K562 (cell line): ENCODE measurements around the gene POSTN. TPM values are rescaled to one million over a fixed set of nuclear protein-coding genes. Genes with fewer than 3 reads are reported as not detected.

Source experiments
- ATAC-seq: fragments of 200-7000 bp; cut with Tn5 transposase; 3 replicates; pipeline ENCODE4 v1.9.1; 2020; ENCODE audit warnings: moderate library complexity
- BruUV-seq: library from RNA; stranded (reverse); fragments of 400-500 nt; replicated peaks from 2 replicates; lab custom pipeline; 2021; lab: Mats Ljungman, UMichigan
- CTCF ChIA-PET: fragments of 300-600 bp; formaldehyde crosslinking; extraction: SDS; loops from one replicate; lab custom pipeline; 2021; ENCODE audit warnings: low intra/inter-chr PET ratio; lab: Yijun Ruan, JAX
- POLR2A ChIA-PET: fragments of 300-600, 350-650 bp; sonication (Branson Sonifier 250); formaldehyde crosslinking; extraction: SDS; loops from one replicate; lab custom pipeline; 2021; ENCODE audit warnings: antibody characterized with exemption, inconsistent platforms; lab: Yijun Ruan, JAX
- DNase-seq, 4 experiments: peaks; one replicate each; pipeline versions ENCODE4 v3.0.0 to v3.0.0-alpha.2; 2011 to 2018; ENCODE audit warnings: low spot score in 3 of 4, mixed read lengths in 3 of 4; ENCODE audit errors: extremely low read depth in 1 of 4
- FAIRE-seq: peaks from 2 replicates; lab custom pipeline; 2011; peaks lifted over from hg19 to GRCh38; lab: Jason Lieb, UNC
- H2AFZ ChIP-seq: 2 replicates; pipeline ENCODE4 v1.6.0; 2011; ENCODE audit warnings: low read depth, low read length, control low read depth, inconsistent platforms
- H3K27ac ChIP-seq: fragments of 200-600 bp; 3 replicates; pipeline ENCODE4 v1.8.0; 2011; ENCODE audit warnings: low read depth, mild to moderate bottlenecking, control low read depth, inconsistent platforms, low read length, moderate library complexity, mixed read lengths; ENCODE audit errors: extremely low read depth
- H3K27me3 ChIP-seq, 2 experiments: fragments of 300-600 bp in 1 of 2; 2 replicates in 1 of 2; 3 replicates in 1 of 2; pipeline versions ENCODE4 v1.6.0 to v1.8.0; 2011; ENCODE audit warnings: inconsistent platforms in 2 of 2, low read length in 2 of 2, mild to moderate bottlenecking in 1 of 2, mixed read lengths in 1 of 2, moderate library complexity in 1 of 2; ENCODE audit not compliant: control insufficient read depth in 2 of 2, insufficient read depth in 2 of 2
- H3K36me3 ChIP-seq: fragments of 300-600 bp; 3 replicates; pipeline ENCODE4 v1.8.0; 2011; ENCODE audit warnings: mild to moderate bottlenecking, low read length, inconsistent platforms; ENCODE audit not compliant: control insufficient read depth, insufficient read depth
- H3K4me1 ChIP-seq, 2 experiments: fragments of 200-600 bp in 1 of 2; replicated peaks in 1 of 2; 2 replicates in 1 of 2; 3 replicates in 1 of 2; pipeline versions ENCODE4 v1.5.1 to v1.8.0; 2011; ENCODE audit warnings: inconsistent platforms in 2 of 2, low read length in 2 of 2, mild to moderate bottlenecking in 1 of 2, mixed read lengths in 1 of 2, moderate library complexity in 1 of 2; ENCODE audit not compliant: control insufficient read depth in 2 of 2, insufficient read depth in 2 of 2
- H3K4me2 ChIP-seq: 2 replicates; pipeline ENCODE4 v1.6.1; 2011; ENCODE audit warnings: low read length, control low read depth, inconsistent platforms, mixed read lengths; ENCODE audit not compliant: insufficient read depth
- H3K4me3 ChIP-seq: fragments of 200-600 bp; sonication (generic), shearing (Covaris generic); 2 replicates; pipeline ENCODE4 v1.5.1; 2016; ENCODE audit warnings: control low read depth, inconsistent platforms
- H3K79me2 ChIP-seq: fragments of 200-600 bp; 3 replicates; pipeline ENCODE4 v1.8.0; 2011; ENCODE audit warnings: low read length, inconsistent platforms; ENCODE audit not compliant: control insufficient read depth, insufficient read depth
- H3K9ac ChIP-seq, 2 experiments: 2 replicates each; pipeline versions ENCODE4 v1.6.0 to v1.6.1; 2011; ENCODE audit warnings: low read depth in 2 of 2, low read length in 2 of 2, control low read depth in 1 of 2, inconsistent platforms in 1 of 2, mild to moderate bottlenecking in 1 of 2, mixed read lengths in 1 of 2; ENCODE audit not compliant: insufficient read depth in 1 of 2
- H3K9me1 ChIP-seq: one replicate; pipeline ENCODE4 v1.6.0; 2011; ENCODE audit warnings: inconsistent platforms, mild to moderate bottlenecking, low read length, moderate library complexity; ENCODE audit not compliant: control insufficient read depth, insufficient read depth
- H3K9me3 ChIP-seq: replicated peaks from 2 replicates; pipeline ENCODE4 v1.5.1; 2011; ENCODE audit warnings: low read depth, low read length, inconsistent platforms; ENCODE audit not compliant: control insufficient read depth, insufficient read depth
- H4K20me1 ChIP-seq: replicated peaks from 2 replicates; pipeline ENCODE4 v1.6.1; 2011; ENCODE audit warnings: low read length, inconsistent platforms, mixed read lengths; ENCODE audit not compliant: control insufficient read depth, insufficient read depth
- HEY1 ChIP-seq: fragments of 250-450 bp; sonication (Bioruptor Pico); IDR thresholded peaks from 2 replicates; pipeline ENCODE4 v1.5.0; 2020; ENCODE audit warnings: mild to moderate bottlenecking, moderate library complexity, borderline replicate concordance
- POLR2A ChIP-seq: fragments of 450-650 bp; conservative IDR thresholded peaks from 2 replicates; pipeline ENCODE4 v1.6.1; 2016
- RBM15 ChIP-seq: fragments of 200-400 bp; formaldehyde crosslinking; IDR thresholded peaks from 2 replicates; pipeline ENCODE4 v1.6.1; 2018; ENCODE audit warnings: mild to moderate bottlenecking, low read length, moderate library complexity; ENCODE audit not compliant: insufficient read depth
- RBM34 ChIP-seq: fragments of 200-400 bp; formaldehyde crosslinking; IDR thresholded peaks from 2 replicates; pipeline ENCODE4 v1.6.1; 2018; ENCODE audit warnings: low read length, borderline replicate concordance; ENCODE audit not compliant: insufficient read depth
- SMARCB1 ChIP-seq: IDR thresholded peaks from 2 replicates; pipeline ENCODE4 v1.6.1; 2011; ENCODE audit warnings: improper control_type of control experiment, low read depth; ENCODE audit not compliant: insufficient read length
- TCF3 ChIP-seq: sonication (generic); formaldehyde crosslinking; IDR thresholded peaks from 2 replicates; pipeline ENCODE4 v1.4.0; 2020; ENCODE audit warnings: mild to moderate bottlenecking, missing genetic modification reagents
- ZNF121 ChIP-seq: sonication (generic); formaldehyde crosslinking; conservative IDR thresholded peaks from 2 replicates; pipeline ENCODE4 v1.8.0; 2022; ENCODE audit warnings: missing genetic modification reagents
- ZNF766 ChIP-seq: fragments of 200-800 bp; sonication (Bioruptor generic); conservative IDR thresholded peaks from 2 replicates; pipeline ENCODE4 v1.6.1; 2016; ENCODE audit warnings: missing genetic modification characterization, missing compliant biosample characterization
- WGBS: fragments of 100-300 bp; shearing (Covaris generic); methylation state at CpG from one replicate; pipeline ENCODE4 v1.1.6; 2016; ENCODE audit warnings: low coverage, mixed read lengths; ENCODE audit not compliant: insufficient coverage; ENCODE audit errors: missing lambda C conversion rate; 5-methylcytosine and 5-hydroxymethylcytosine counted together
- in situ Hi-C: fragments of 300-500 bp; cut with MboI; formaldehyde crosslinking; loops from 4 replicates; pipeline ENCODE4 v1.15.0; 2018; ENCODE audit warnings: inconsistent platforms, mixed read lengths
- intact Hi-C: fragments of 100-400 bp; cut with micrococcal nuclease; formaldehyde crosslinking; loops from 2 replicates; pipeline ENCODE4 v1.14.2; 2022
- polyA plus RNA-seq, 8 experiments: library from polyadenylated mRNA; depleted of rRNA in 4 of 8; stranded (reverse) in 5 of 8; unstranded in 3 of 8; fragments of >200 nt; fragmentation: Nextera tagmentation in 2 of 8; fragmentation: Illumina TruSeq in 1 of 8; extraction: Ambion mirVana in 2 of 8; extraction: Trizol in 1 of 8; gene quantifications; 2 replicates each; pipeline versions ENCODE4 v1.2.1 to v1.2.3, GENCODE V29; 2011 to 2014; ENCODE audit warnings: inconsistent platforms in 1 of 8, missing spikeins in 1 of 8
- total RNA-seq, 7 experiments: library from RNA; depleted of rRNA in 6 of 7; stranded (reverse); fragments of >200 nt in 6 of 7; fragmentation: Illumina TruSeq in 2 of 7; extraction: Trizol in 2 of 7; gene quantifications; 2 replicates each; pipeline versions ENCODE4 v1.2.1 to v1.2.3, GENCODE V29; 2011 to 2021; ENCODE audit warnings: low replicate concordance in 1 of 7
- TF ChIP-seq, protein P1 (sequence below): fragments of 450-650 bp; formaldehyde crosslinking; IDR thresholded peaks from 2 replicates; pipeline ENCODE4 v1.4.0; 2020; ENCODE audit warnings: mild to moderate bottlenecking, mixed read lengths

Gene POSTN
- total and polyA plus RNA-seq, 9 of the 15 experiments (the other 6 are each of a cell fraction or from before 2014, with no cell fraction given) = 0.01 to 0.04 TPM; not detected in 7

DNA sequence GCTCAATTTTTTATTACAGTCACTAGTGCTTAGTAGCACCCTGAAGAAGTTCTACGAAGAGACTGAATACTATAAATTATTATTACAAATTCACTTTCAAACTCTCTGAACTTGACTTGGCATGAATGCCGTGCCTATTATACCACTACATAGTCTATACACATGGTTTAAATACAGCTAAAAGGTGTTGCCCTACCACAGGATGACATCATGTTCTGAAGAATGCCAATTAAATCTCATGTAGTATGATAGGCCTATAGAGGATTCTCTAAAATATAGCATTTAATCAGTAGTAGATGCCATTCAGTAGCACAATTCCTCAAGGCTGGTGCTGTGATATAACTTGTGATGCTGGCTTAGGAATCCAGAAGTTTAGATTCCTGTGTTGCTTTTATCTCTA lies 16.7 kb upstream of the POSTN start:
- intact Hi-C loops = no loop called here
- no peaks in the 10 kb centered on the region for H4K20me1 ChIP-seq
- H3K4me3 ChIP-seq = no peak overlapping the region
- no peak overlapping the region for H3K27ac ChIP-seq
- BruUV-seq = no TSS peak
- no peaks in the 10 kb centered on the region for H3K9me3 ChIP-seq
- no peak for ATAC-seq
- in situ Hi-C loops = loop anchor here (25.0 kb wide), 1 partner anchor 503 kb away; the partner anchor contains the start of gene CSNK1A1L
- CTCF ChIA-PET = no interaction called here
- TF ChIP-seq RBM34 = no peak
- TF ChIP-seq ZNF121 (CRISPR knock-in tag) = no peak
- WGBS = 0% methylated on average over 2 of the region's 2 CpGs
- FAIRE-seq = no peak
- no peaks in the 10 kb centered on the region for H3K36me3 ChIP-seq
- H2AFZ ChIP-seq = no peak overlapping the region
- no peaks in the 10 kb centered on the region for H3K79me2 ChIP-seq
- no peak overlapping the region for H3K4me2 ChIP-seq
- H3K9me1 ChIP-seq = no peaks in the 10 kb centered on the region
- no peak for DNase-seq
- no peaks in the 10 kb centered on the region for H3K4me1 ChIP-seq
- POLR2A ChIA-PET = no interaction called here
- no peak overlapping the region for H3K9ac ChIP-seq
- H3K27me3 ChIP-seq = no peaks in the 10 kb centered on the region

- Histone ChIP-seq H3K9me3 (no peaks in the 10 kb centered on the region), H4K20me1 (no peaks in the 10 kb centered on the region), H3K79me2 (no peaks in the 10 kb centered on the region), H3K4me2 (no peak overlapping the region), H3K27me3 (no peaks in the 10 kb centered on the region), H3K36me3 (no peaks in the 10 kb centered on the region), H3K9me1 (no peaks in the 10 kb centered on the region), H3K4me3 (no peak overlapping the region), H3K9ac (no peak overlapping the region), H2AFZ (no peak overlapping the region), H3K27ac (no peak overlapping the region), H3K4me1 (no peaks in the 10 kb centered on the region)
- DNase-seq = no peak
- ChIA-PET CTCF (no interaction called here), POLR2A (no interaction called here)
- BruUV-seq = no TSS peak
- WGBS = 0% methylated on average over 1 of the region's 2 CpGs
- FAIRE-seq = no peak
- no peak for ATAC-seq
- intact Hi-C loops = no loop called here
- in situ Hi-C loops = loop anchor here (25.0 kb wide), 1 partner anchor 501 kb away; the partner anchor contains the start of gene CSNK1A1L
- TF ChIP-seq, protein P1, sequence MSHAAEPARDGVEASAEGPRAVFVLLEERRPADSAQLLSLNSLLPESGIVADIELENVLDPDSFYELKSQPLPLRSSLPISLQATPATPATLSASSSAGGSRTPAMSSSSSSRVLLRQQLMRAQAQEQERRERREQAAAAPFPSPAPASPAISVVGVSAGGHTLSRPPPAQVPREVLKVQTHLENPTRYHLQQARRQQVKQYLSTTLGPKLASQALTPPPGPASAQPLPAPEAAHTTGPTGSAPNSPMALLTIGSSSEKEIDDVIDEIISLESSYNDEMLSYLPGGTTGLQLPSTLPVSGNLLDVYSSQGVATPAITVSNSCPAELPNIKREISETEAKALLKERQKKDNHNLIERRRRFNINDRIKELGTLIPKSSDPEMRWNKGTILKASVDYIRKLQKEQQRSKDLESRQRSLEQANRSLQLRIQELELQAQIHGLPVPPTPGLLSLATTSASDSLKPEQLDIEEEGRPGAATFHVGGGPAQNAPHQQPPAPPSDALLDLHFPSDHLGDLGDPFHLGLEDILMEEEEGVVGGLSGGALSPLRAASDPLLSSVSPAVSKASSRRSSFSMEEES (CRISPR knock-in tag) = no peak
- TF ChIP-seq SMARCB1 = no peak
- no peak for TF ChIP-seq TCF3
- TF ChIP-seq RBM15 = no peak
- TF ChIP-seq POLR2A = no peak
- TF ChIP-seq HEY1 (CRISPR knock-in tag) = no peak
- no peak for TF ChIP-seq ZNF766 (CRISPR knock-in tag)
Observed at GRCh38 chr13:37613638-37614037, 15.1 kb upstream of the POSTN start.
